DND-41 (cell line): ENCODE results near the gene PHYHD1.

Experiments
- ATAC-seq: fragments of 200-7000 bp; cut with Tn5 transposase; 3 replicates; pipeline ENCODE4 v1.9.1; 2021; ENCODE audit warnings: low read depth; ENCODE audit not compliant: insufficient read depth
- DNase-seq: peaks from one replicate; pipeline ENCODE4 v3.0.0-alpha.2; 2020
- H2AFZ ChIP-seq: 2 replicates; pipeline ENCODE4 v1.6.0; 2012; ENCODE audit warnings: low read depth, low read length
- H3K27ac ChIP-seq: 2 replicates; pipeline ENCODE4 v1.5.1; 2012; ENCODE audit warnings: low read length, inconsistent platforms
- H3K27me3 ChIP-seq: fragments of 200-600 bp; sonication (generic); 2 replicates; pipeline ENCODE4 v1.6.0; 2012; ENCODE audit warnings: low read length, mild to moderate bottlenecking, inconsistent platforms; ENCODE audit not compliant: insufficient read depth, poor library complexity
- H3K36me3 ChIP-seq: 2 replicates; pipeline ENCODE4 v1.5.1; 2012; ENCODE audit warnings: low read length, inconsistent platforms; ENCODE audit not compliant: insufficient read depth
- H3K4me1 ChIP-seq: 2 replicates; pipeline ENCODE4 v1.5.1; 2012; ENCODE audit warnings: mild to moderate bottlenecking, low read length; ENCODE audit not compliant: insufficient read depth
- H3K4me2 ChIP-seq: 2 replicates; pipeline ENCODE4 v1.6.0; 2012; ENCODE audit warnings: mild to moderate bottlenecking, moderate library complexity, low read length, inconsistent platforms; ENCODE audit not compliant: insufficient read depth
- H3K4me3 ChIP-seq, 2 experiments: fragments of 200-600 bp in 1 of 2; shearing (Covaris generic) in 1 of 2; 2 replicates each; pipeline ENCODE4 v1.5.1; 2012 to 2016; ENCODE audit warnings: inconsistent platforms in 2 of 2, low read length in 2 of 2, mild to moderate bottlenecking in 2 of 2, low read depth in 1 of 2, moderate library complexity in 1 of 2
- H3K79me2 ChIP-seq: 2 replicates; pipeline ENCODE4 v1.6.0; 2012; ENCODE audit warnings: low read length, inconsistent platforms; ENCODE audit not compliant: insufficient read depth
- H3K9ac ChIP-seq: 2 replicates; pipeline ENCODE4 v1.6.0; 2012; ENCODE audit warnings: low read depth, mild to moderate bottlenecking, inconsistent platforms, low read length, moderate library complexity
- H3K9me3 ChIP-seq: 2 replicates; pipeline ENCODE4 v1.5.1; 2012; ENCODE audit warnings: low read length, moderate library complexity, mild to moderate bottlenecking, inconsistent platforms; ENCODE audit not compliant: insufficient read depth, severe bottlenecking
- H4K20me1 ChIP-seq: 2 replicates; pipeline ENCODE4 v1.6.0; 2012; ENCODE audit warnings: low read length; ENCODE audit not compliant: insufficient read depth
- CTCF ChIP-seq: IDR thresholded peaks from 2 replicates; pipeline ENCODE4 v1.5.1; 2012; ENCODE audit warnings: borderline replicate concordance, low read length, moderate library complexity, mild to moderate bottlenecking; ENCODE audit not compliant: poor library complexity, severe bottlenecking; ENCODE audit errors: extremely low read depth
- EZH2 ChIP-seq: IDR thresholded peaks from 3 replicates; pipeline ENCODE4 v1.6.1; 2012; ENCODE audit warnings: borderline replicate concordance, low read depth, mild to moderate bottlenecking, moderate library complexity, low read length, inconsistent platforms; ENCODE audit not compliant: severe bottlenecking

Gene PHYHD1

DNA sequence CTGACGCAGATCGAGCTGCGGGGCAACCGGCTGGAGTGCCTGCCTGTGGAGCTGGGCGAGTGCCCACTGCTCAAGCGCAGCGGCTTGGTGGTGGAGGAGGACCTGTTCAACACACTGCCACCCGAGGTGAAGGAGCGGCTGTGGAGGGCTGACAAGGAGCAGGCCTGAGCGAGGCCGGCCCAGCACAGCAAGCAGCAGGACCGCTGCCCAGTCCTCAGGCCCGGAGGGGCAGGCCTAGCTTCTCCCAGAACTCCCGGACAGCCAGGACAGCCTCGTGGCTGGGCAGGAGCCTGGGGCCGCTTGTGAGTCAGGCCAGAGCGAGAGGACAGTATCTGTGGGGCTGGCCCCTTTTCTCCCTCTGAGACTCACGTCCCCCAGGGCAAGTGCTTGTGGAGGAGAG is 4.6 kb upstream of the PHYHD1 start:
- Histone ChIP-seq H3K27me3 (no peaks in the 10 kb centered on the region), H3K4me2 (no peak overlapping the region), H3K79me2 (no peaks in the 10 kb centered on the region; the same call in 1 of the 2 replicates), H3K9me3 (no peaks in the 10 kb centered on the region), H3K9ac (no peak overlapping the region), H3K27ac (no peak overlapping the region), H3K4me1 (no peaks in the 10 kb centered on the region), H3K4me3 (no peak overlapping the region), H2AFZ (no peak overlapping the region), H4K20me1 (peaks cover 9% of the 10 kb centered on the region; the same call in 1 of the 2 replicates), H3K36me3 (peaks cover 46% of the 10 kb centered on the region)
- ATAC-seq (no peak), DNase-seq (no peak)
- TF ChIP-seq EZH2 (no peak), CTCF (no peak)

DNA sequence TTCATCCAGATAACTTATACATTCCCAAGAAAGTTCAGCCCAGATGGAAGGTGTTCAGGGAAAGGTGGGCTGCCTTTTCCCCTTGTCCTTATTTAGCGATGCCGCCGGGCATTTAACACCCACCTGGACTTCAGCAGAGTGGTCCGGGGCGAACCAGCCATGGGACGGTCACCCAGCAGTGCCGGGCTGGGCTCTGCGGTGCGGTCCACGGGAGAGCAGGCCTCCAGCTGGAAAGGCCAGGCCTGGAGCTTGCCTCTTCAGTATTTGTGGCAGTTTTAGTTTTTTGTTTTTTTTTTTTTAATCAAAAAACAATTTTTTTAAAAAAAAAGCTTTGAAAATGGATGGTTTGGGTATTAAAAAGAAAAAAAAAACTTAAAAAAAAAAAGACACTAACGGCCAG is 4.0 kb upstream of the PHYHD1 start:
- Histone ChIP-seq H3K27ac (no peak overlapping the region), H3K4me2 (no peak overlapping the region), H3K9me3 (no peaks in the 10 kb centered on the region), H3K9ac (no peak overlapping the region), H3K4me3 (no peak overlapping the region), H3K4me1 (no peaks in the 10 kb centered on the region), H3K36me3 (peaks cover 44% of the 10 kb centered on the region), H3K27me3 (no peaks in the 10 kb centered on the region), H4K20me1 (peaks cover 5% of the 10 kb centered on the region; the same call in 1 of the 2 replicates), H3K79me2 (no peaks in the 10 kb centered on the region; the same call in 1 of the 2 replicates), H2AFZ (no peak overlapping the region)
- DNase-seq = no peak
- ATAC-seq = no peak
- TF ChIP-seq CTCF (no peak), EZH2 (no peak)

GRCh38 chr9:128917151-128917849 is 3.5 kb upstream of the PHYHD1 start:
- Histone ChIP-seq H3K9ac (no peak overlapping the region), H3K4me1 (no peaks in the 10 kb centered on the region)
- TF ChIP-seq CTCF = no peak

GRCh38 chr9:128918921-128919320 is 1.9 kb upstream of the PHYHD1 start:
- ATAC-seq (no peak), DNase-seq (no peak)
- TF ChIP-seq EZH2 (no peak), CTCF (no peak)
- no peak overlapping the region for H3K4me3 ChIP-seq
- 0 out of 2 replicates have a peak, but pooled peaks cover 2% of the 10 kb centered on the region for H4K20me1 ChIP-seq
- H3K4me1 ChIP-seq = no peaks in the 10 kb centered on the region
- no peaks in the 10 kb centered on the region for H3K79me2 ChIP-seq
- H3K27me3 ChIP-seq = no peaks in the 10 kb centered on the region
- no peak overlapping the region for H3K4me2 ChIP-seq
- peaks cover 34% of the 10 kb centered on the region for H3K36me3 ChIP-seq
- no peaks in the 10 kb centered on the region for H3K9me3 ChIP-seq
- no peak overlapping the region for H2AFZ ChIP-seq
- H3K9ac ChIP-seq = no peak overlapping the region
- no peak overlapping the region for H3K27ac ChIP-seq

More at GRCh38 chr9:128917151-128917849, 3.5 kb upstream of the PHYHD1 start:
- H3K27ac ChIP-seq = no peak overlapping the region
- peaks cover 2% of the 10 kb centered on the region; the same call in 1 of the 2 replicates for H4K20me1 ChIP-seq
- DNase-seq (no peak), ATAC-seq (no peak)
- H3K79me2 ChIP-seq = no peaks in the 10 kb centered on the region; the same call in 1 of the 2 replicates
- peaks cover 40% of the 10 kb centered on the region for H3K36me3 ChIP-seq
- no peaks in the 10 kb centered on the region for H3K27me3 ChIP-seq
- H3K9me3 ChIP-seq = no peaks in the 10 kb centered on the region
- no peak overlapping the region for H3K4me2 ChIP-seq
- H2AFZ ChIP-seq = no peak overlapping the region
- no peak overlapping the region for H3K4me3 ChIP-seq
